SIG-M5 treated with dmso at 0.1 percent for 504 hours (cell line): ENCODE data around the gene SMU1.

Experiments used
- DNase-seq: peaks from one replicate; lab custom pipeline; 2025; ENCODE audit not compliant: unreplicated experiment; lab: John Stamatoyannopoulos, UW

The SMU1 gene

DNA sequence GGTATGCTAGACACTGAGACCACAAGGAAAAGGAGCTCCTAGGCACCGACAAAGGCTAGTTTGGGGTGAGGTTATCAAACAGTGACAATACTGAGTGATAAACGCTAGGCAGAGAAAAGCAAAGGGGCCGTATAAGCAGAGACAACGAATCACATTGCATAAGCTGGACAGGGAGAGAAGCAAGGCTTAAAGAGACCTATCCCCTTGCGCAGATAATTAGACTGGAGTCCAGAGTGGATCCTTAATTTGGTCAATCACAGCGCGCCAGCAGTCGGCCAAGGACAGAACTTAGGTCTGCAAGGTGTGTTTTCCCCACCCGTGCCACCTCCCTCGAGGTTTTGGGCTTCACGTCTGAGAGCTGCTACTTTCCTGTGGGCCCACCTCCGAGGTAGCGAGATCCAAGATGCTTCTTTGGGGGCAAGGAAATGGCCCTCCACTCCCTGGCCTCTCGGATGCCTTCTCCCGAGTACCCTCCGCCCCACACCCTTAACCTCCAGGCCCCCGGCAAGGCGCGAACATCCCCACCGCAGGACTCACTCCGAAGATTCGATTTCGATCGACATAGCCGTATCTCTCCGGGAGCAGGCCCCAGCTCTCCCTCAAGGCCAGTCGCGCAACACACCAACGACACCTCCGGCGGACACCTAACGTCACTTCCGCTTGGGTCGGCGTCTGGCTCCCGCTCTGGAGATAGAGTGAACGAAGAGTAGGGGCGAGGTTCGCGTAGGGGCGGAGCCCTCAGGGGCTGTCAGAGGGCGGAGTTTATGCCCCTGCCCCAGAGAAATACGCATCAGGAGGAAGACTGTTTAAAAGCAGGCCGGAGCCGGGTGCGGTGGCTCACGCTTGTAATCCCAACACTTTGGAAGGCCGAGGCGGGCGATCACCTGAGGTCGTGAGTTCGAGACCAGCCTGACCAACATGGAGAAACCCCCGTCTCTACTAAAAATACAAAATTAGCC, at the start of gene SMU1:
TSS of gene SMU1 (minus strand) at position 629 of the 959 bp plus-strand sequence. CDS start at position 563, 66 bp downstream.
- DNase-seq = peak; percentile 97

DNA sequence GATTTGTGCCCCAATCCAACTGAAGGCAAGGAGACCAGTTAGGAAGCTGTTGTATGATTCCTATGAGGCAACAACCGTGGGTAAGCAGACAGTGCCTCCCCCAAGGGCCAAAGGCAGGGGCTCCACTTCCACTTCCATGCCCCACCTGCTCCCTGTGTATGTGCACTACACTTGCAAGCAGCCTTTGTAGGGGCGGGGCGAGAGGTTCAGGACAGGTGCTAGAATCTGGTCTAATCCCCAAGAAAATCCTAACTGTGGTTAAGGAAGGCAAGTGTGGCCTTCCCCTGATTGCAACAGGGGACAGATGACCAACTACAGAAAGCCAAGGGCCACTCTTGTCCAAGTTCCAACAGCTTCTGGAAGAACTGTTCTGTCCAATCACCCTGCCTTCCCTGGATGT, 49.0 kb upstream of the SMU1 start:
- no peak for DNase-seq

DNA sequence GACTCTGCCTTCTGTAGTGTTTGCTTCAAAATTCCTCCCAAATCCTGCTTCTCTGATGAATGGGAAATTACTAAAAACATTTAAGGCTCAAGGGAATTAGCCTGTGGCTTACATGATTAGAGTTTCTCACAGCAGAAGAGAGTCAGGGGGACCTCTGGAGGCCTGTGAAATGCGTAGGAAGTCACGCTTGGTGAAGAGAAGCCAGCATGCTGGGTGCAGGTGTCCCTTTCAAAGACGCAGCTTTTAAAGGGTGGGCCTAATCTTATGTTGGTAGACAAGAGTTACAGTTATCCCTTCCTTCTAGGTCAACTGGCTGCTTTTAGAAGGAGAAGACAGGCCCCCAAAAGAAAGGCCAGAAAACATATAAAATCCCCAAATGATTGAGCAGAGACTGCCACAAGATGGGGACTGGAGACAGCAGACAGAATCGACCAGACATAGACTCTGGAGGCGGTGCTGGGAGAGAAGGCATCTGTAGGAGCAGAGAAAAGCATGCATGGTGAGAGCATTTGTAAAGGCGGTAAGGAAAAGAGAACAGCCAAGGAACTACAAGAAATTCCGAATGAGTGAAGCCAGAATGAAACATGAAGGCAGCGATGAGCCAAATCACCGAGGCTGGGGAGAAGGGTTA, 48.4 kb upstream of the SMU1 start:
- DNase-seq = no peak

DNA sequence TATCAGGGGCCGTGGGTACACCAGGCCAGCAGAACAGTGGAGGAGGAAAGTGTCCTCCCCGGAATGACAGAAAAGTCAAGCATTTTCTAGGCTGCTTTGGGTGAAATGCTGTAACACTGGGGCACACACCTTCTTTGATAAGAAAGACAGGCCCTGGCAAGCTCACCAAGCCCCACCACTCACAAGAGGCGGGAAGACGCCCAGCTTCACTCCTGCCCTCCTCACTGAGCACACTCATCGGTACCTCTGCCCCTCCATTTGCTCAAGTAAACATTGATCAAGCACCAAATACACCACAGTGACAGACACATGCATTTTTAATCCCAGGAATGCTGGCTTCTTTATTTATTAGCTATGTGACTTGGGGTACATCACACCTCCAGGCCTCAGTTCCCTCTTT, 47.6 kb upstream of the SMU1 start:
- no peak for DNase-seq

DNA sequence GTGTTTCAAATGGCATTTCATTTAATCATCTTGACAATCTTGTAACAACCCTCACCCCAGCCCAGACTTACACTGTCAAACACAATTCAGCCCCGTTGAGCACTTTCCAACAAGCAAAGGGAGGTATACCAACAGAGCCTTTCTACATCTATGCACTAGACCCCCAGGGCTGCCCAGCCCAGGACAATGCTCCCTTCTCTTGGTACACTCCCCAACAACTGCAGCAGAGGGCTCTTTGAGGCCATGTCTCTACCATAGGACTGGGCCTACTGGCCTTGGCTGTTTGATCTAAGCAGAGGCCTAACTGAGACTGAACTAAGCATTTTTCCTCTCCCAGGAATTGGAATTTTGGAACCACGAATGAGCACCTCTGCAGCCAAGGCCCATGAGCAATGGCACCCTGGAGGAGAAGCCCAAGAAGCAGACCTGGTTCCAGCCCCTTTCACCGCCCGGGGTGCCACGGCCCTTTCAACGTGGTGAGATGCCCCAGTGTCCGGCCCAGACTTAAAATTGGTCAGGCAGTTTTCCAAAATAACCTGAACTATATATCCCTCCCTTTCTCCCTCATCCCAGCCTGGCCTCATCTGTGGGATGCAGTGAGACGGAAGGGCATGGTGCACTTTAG, 47.0 kb upstream of the SMU1 start:
- no peak for DNase-seq

DNA sequence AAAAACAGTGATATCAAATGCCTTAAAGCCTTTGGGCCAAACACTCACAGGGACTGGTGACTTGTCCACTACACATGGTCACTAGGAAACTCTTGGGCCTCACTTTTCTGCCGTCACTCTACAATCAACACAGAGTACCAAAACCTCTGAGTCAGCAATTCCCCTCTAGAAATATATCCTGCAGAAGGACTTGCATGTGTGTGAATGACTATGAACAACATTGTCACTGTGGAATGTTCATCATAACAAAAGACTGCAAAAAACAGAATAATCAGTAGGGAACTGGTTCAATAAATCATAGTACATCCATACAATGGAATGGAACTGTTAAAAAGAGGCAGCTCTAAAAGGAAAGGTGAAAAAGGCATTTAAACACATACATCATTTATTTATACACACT, 44.1 kb upstream of the SMU1 start:
- no peak for DNase-seq

DNA sequence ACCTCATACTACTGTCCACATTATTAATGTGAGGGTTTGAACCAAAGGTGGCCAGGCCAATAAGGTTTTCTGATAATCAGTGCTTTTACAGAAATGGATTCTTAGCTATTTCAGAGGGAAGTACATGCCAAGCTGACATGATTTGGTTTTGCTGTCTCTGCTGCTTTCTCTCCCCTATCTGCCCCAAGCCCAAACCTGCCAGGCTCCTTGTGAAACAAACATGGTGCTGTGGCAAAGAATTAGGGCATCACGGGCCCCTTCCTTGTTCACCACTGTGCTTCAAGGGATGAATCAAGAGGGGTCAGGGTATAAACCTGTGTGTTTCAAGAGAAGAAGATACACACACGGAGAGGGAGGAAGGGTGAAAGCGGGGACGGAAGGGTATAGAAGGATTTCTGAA, 41.3 kb upstream of the SMU1 start:
- DNase-seq = no peak

DNA sequence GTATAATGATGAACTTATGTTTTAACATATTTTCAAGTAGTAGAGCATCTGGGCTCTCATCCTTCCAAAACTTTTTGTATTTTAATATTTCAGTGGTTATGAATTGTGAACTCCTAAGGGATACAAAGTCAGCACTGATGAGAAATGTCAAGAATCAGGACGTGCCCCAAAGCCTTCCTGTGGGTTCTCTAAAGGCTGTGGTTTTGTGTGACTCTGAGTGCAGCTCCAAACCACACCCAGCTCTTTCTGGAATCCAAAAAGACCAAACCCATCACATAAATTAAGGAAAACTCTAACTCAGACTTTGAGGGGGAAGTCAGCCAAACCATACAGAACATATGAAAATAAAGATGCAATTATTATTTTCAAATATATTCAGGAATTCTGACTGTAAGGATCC, 40.8 kb upstream of the SMU1 start:
- DNase-seq = no peak

DNA sequence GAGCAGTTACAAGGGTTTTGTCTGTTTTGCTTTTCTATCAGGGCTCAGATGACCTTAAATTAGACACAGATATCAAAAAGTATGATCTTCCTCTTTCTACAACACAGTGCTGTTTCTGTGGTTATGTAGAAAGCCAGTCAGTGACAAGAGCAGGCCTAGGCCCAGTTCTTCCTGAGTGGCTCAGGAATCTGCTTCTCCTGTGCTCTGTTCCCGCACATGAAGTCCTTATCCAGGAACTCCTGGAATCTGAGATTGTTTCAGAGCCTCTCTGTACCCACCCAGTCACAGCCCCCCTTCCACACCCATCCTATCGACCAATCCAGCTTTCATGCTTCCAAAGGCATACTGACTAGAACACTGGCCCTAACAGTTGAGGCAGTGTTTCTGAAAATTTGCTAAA, 40.4 kb upstream of the SMU1 start:
- DNase-seq = no peak

DNA sequence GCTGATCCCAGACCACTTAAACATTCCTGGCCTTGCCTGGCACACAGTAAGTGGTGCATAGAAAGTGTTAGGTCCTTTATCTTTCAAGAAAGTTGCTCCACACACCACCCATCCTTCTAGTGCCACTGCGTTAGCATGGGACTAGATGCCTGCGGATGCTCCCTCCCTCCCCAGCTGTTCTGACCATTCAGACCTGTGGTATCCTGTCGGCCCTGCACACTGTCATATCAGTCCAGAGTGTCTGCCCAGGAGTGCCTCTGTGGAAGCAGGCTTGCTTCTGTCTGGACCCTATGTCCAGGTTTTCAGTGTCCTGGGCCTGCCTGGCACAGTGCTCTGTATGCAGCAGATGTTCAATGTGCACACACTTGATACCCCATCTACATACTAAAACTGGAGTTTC, 38.3 kb upstream of the SMU1 start:
- DNase-seq = no peak

DNA sequence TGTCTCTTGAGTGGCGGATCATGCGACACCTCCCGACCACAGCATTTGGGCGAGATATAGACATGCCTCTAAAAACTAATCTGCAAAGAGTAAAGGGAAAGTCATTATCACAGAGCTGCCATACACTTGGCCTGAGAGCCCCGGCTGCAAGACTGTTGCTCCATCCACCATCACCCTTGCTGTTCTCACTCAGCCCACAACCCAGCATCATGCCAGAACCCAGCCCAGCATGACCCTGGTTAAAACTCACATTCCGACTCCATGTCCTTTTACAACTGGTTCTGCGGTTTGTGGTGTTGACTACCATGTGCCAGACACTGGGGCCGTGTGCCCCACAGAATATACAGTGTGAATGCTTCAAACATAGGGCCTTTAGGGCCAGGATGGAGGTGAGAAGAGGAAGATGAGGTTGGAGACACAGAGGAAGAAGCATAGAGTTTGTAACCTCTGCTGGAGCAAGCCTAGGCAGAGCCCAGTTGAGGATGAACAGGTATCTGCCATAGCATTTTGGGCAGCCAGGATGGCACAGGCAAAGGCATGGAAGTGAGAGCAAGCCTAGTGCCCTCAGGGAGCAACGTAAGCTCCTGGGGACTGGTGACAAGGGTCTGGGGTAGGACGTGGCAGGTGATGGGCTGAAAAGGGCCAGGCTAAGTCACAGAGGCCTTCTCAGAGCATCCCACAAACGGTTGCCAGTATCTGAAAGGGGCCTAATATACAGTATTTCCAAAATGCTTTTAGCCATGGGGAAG, 37.5 kb upstream of the SMU1 start:
- DNase-seq = no peak

DNA sequence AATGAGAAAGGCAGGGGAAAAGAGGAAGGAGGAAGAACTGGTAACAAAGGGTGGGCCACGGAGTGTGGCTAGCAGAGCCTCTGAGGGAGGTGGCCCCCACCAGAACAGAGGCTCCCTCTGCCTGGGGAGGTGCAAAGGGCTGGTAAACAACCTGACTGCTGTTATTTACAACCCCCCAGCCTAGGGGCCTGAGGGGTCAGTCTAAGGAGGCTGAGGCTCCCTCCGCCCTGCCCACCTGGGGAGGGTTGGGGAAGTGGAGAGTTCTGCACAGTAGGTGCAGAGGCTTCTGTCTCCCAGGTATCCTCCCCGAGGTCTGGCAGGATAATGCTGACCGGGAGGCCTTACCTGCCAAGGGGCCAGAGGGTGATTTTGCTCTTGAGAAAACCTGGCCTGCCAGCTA, 35.6 kb upstream of the SMU1 start:
- no peak for DNase-seq

DNA sequence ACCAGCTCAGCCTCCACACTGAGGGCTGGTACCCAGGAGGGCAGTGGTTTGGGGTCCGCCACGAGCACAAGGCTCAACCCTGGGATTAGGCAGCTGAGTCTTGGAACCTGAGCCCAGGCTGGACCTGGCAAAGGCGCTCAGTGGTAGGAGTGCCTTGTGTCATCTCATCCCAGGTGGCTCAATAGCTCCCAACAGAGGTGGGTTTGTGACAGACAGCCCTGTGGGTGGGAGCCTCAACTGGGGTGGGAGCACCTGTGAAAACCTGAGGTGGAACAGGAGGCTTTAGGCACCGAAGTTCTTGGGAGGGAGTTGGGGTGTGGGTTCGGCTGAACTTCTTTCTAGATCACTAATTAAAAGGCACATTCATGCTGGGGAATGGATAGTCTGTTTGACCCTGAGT, 35.2 kb upstream of the SMU1 start:
- DNase-seq = no peak

DNA sequence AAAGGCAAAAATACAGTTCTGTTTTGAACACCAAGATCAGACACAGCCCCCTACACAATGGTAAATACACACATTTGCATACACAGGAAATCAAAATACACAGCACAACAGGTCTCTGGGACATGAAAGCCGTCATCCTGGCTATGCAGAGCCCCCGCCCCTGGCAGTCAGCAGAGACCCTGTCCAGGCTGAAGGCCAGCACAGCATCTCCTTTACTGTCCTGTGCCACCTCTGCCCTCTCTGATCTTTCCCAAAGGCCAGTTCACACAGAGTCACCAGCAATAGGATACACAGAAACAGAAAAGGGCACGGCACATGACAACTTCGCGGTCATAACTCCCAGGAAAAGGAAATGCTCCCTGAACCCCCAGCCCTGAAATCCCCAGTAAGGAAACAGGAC, 34.2 kb upstream of the SMU1 start:
- no peak for DNase-seq

DNA sequence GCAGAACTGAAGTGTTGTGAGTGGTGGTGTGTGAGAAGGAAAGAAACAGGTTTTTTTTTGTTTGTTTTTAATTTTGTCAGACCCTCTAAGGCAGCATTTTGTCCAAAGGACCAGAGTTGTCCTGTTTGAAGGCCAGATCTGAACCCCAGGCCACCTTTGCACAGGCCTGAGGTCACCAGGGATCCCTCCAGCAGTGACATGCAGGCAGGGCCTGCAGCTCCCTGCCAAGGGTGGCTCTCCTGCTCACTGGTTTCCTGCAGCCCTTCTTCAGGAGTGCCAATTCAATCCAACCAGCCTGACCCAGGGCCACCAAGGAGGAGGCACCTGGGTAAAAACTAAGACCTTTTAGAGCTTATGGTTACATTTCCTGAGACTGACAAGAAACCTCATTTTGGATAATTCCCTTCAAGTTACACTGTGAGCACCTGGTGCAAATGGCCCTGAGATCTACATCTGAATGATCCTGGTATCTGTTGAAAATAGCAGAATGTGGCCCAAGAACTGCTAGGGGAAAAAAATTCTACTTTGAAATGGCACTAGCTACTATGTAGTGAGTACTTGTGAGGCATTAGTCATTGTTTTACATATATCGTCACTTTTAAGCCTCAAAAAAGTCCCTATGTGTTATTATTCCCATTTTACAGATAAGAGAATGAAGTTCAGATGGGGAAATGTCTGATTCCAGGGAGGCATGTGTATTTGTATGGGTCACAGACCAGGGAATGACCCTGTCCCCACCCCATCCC, 33.5 kb upstream of the SMU1 start:
- DNase-seq = no peak

DNA sequence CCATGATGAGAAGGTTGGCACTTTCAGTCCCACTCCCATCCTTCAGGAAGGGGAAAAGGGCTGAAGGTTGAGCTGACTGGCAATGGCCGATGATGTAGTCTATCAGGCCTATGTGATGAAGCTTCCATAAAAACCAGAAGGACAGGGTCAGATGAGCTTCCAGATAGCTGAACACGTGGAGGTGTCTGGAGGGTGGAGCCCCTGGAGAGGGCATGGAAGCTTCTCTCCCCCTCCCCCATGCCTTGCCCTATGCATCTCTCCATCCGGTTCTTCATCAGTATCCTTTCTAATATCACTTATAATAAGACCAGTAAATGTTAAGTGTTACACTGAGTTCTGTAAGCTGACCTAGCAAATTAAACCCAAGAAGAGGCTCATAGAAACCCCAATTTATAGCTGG, 32.6 kb upstream of the SMU1 start:
- DNase-seq = no peak

DNA sequence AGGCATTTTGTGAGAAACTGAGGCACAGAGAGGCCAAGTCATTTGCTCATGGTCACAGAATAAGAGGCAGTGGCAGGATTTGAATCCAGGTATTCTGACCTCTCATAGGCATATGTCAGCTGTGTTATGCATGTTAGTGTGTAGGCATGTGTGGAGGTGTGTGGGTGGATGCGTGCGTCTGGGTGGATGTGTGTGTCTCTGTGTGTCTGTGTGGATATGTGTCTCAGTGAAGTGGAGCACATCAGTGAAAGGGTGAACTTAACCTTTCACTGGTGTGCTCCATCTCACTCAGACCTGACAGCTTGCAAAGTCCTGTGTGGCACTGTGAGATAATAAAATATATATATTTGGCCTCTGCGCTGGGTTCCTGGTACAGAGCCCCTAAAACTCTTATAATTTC, 32.0 kb upstream of the SMU1 start:
- no peak for DNase-seq

DNA sequence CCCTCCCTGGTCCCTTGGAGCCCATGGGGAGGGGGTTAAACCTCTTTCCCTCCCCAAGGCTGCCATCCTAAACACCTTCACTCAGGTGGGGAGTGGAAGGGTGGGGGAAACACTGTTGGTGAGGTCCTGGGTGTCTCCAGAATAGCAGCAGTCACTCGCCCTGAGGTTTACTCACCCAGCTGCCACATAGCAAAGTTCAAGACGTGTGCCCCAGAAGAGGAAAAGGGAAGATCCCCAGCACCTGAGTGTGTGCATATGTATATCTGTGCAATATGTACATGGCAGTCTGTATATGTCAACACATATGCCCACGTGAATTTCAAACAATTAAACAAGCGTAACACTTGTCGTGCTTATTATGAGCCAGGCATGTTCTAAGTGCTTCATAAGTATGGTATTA, 31.3 kb upstream of the SMU1 start:
- no peak for DNase-seq

DNA sequence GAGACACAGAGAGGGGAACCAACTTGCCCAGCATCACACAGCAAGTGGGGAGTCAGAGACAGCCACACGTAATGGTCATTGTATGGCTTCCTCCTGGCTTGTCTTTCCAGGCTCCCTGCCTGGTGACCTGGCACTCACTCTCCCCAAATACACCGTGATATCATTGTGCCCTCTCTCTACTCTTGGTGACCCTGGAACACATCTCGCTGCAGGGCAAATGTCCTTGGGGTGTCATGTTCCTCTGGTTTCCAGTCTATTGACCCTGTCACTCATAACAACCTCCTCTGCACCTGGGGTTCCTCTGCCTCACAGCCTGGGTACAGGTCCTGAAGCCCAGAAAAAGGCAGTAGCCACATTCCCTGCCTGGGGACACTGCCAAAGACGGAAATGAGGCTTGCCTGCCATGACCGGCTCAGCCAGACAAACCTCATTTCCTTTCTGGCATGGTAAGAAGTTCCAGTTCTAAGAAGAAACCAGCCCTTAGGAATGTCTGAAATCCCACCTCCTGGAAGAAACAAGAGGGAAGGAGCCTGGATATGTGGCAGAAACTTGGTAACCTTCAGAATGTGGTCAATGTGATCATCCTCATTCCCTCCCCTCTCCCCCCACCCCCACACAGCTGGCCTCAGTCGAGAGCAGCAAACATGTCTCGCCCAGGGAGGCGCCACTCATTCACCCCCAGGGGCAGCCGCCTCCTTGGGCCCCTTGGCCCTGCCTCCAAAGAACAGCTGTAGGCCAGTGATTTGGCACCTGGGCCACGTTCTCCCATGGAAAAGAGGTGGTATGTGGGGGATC, 30.6 kb upstream of the SMU1 start:
- no peak for DNase-seq

DNA sequence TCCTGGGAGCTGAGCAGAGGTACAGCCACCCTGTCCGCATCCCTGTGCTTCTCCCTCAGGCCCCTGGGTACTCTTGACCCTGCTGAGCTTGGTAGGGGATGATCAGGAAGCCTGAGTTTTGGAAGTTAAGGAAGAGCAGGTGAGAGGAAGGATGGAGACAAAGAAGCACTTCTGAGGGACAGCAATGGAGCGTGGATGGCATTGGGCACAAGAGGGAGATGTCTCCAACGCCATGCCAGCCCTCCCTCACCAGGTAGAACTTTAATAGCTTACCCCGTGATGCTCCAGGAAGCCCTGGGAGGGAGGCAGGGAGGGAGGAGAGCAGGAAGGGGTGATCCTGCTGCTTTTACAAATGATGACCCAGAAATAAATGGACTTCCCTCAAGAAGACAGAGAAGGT, 29.9 kb upstream of the SMU1 start:
- DNase-seq = no peak
